Testis (tissue), 3 donors: ENCODE results near the gene RBM41. TPM values are rescaled to one million over a fixed set of nuclear protein-coding genes. Genes with fewer than 3 reads are reported as not detected.
"Not testable (repeated sequence)": the region's sequence is repeated elsewhere in the genome, so short reads cannot be mapped to it uniquely, and the experiment has no call there.

Experiments
- DNase-seq: peaks from one replicate; pipeline ENCODE4 v3.0.0-alpha.2; 2019
- H3K27ac ChIP-seq, 2 donors: fragments of 200-600 bp; sonication (generic); one replicate each; pipeline ENCODE4 v1.5.1; 2019
- H3K27me3 ChIP-seq: fragments of 200-600 bp; sonication (generic); one replicate; pipeline ENCODE4 v1.5.1; 2019
- H3K36me3 ChIP-seq: fragments of 200-600 bp; sonication (generic); one replicate; pipeline ENCODE4 v1.5.1; 2017; ENCODE audit warnings: low read depth; ENCODE audit errors: missing control alignments
- H3K4me1 ChIP-seq: fragments of 200-600 bp; sonication (generic); one replicate; pipeline ENCODE4 v1.5.1; 2019
- H3K4me3 ChIP-seq, 2 donors: fragments of 200-600 bp; sonication (generic); one replicate each; pipeline ENCODE4 v1.5.1; 2017 to 2019
- H3K9me3 ChIP-seq: fragments of 200-600 bp; sonication (generic); one replicate; pipeline ENCODE4 v1.5.1; 2017
- CTCF ChIP-seq, 3 experiments: fragments of 450-650 bp in 2 of 3; fragments of 200-600 bp in 1 of 3; sonication (generic) in 1 of 3; IDR thresholded peaks; one replicate each; pipeline ENCODE4 v1.5.1; 2016 to 2019; ENCODE audit warnings: antibody characterized with exemption in 3 of 3, mild to moderate bottlenecking in 2 of 3, moderate library complexity in 1 of 3
- POLR2A ChIP-seq: fragments of 450-650 bp; IDR thresholded peaks from one replicate; pipeline ENCODE4 v1.6.1; 2017; ENCODE audit warnings: antibody characterized with exemption, mild to moderate bottlenecking, moderate library complexity
- WGBS, 2 donors: methylation state at CpG; one replicate each; pipeline ENCODE4 v1.1.5; 2018; 5-methylcytosine and 5-hydroxymethylcytosine counted together
- intact Hi-C: fragments of 100-400 bp; cut with DNase I; formaldehyde crosslinking; loops from one replicate; pipeline ENCODE4 v1.15.1; 2023; ENCODE audit warnings: low total_unique reads
- polyA plus RNA-seq: library from polyadenylated mRNA; stranded (reverse); fragments of 350-450 nt; fragmentation: Illumina TruSeq; extraction: RNeasy Lipid Tissue Mini Kit (QIAGEN cat#74804); gene quantifications from one replicate; pipeline ENCODE4 v1.2.3, GENCODE V29; 2014; ENCODE audit warnings: low read depth, low replicate concordance; ENCODE audit not compliant: insufficient read depth
- total RNA-seq, 2 donors: library from RNA; depleted of rRNA; stranded (reverse); fragments of >200 nt; gene quantifications; one replicate each; pipeline ENCODE4 v1.2.3, GENCODE V29; 2016

Gene RBM41
- total and polyA plus RNA-seq, 3 donors from 2014 or later = 7.0 to 41.2 (median 24.7) TPM

GRCh38 chrX:107102980-107103379, 15.6 kb downstream of the RBM41 start:
- TF ChIP-seq POLR2A (no peak), CTCF (IDR thresholded peaks at IDR 0.05) (no peak)
- no peak overlapping the region for H3K27ac ChIP-seq
- DNase-seq = no peak
- H3K27me3 ChIP-seq = no peaks in the 10 kb centered on the region
- intact Hi-C loops = no loop called here
- H3K36me3 ChIP-seq = no peaks in the 10 kb centered on the region
- H3K4me3 ChIP-seq = no peak overlapping the region
- no peaks in the 10 kb centered on the region for H3K4me1 ChIP-seq
- 28 to 43% methylated on average over 1 of the region's 1 CpG for WGBS, 2 donors
- no peaks in the 10 kb centered on the region for H3K9me3 ChIP-seq

GRCh38 chrX:107076158-107076557, 42.5 kb downstream of the RBM41 start:
- H3K27ac ChIP-seq = no peak overlapping the region
- H3K36me3 ChIP-seq = no peaks in the 10 kb centered on the region
- DNase-seq = no peak
- TF ChIP-seq POLR2A (no peak), CTCF (IDR thresholded peaks at IDR 0.05) (no peak)
- 89 to 97% methylated on average over 3 to 6 of the region's 6 CpGs for WGBS, 2 donors
- H3K27me3 ChIP-seq = no peaks in the 10 kb centered on the region
- H3K4me1 ChIP-seq = no peaks in the 10 kb centered on the region
- H3K9me3 ChIP-seq = no peaks in the 10 kb centered on the region
- no peak overlapping the region for H3K4me3 ChIP-seq
- intact Hi-C loops = no loop called here

- DNase-seq, H3K4me3 ChIP-seq, H3K27ac ChIP-seq, H3K9me3 ChIP-seq, H3K4me1 ChIP-seq, H3K36me3 ChIP-seq, intact Hi-C loops, H3K27me3 ChIP-seq: not testable (repeated sequence)
- WGBS, 2 donors = 96 to 100% methylated on average over 3 of the region's 3 CpGs
Measured at GRCh38 chrX:107057731-107058130, 60.9 kb downstream of the RBM41 start.

- no peak for DNase-seq
- WGBS, 2 donors = 76 to 82% methylated on average over 3 of the region's 3 CpGs
- H3K36me3 ChIP-seq = no peaks in the 10 kb centered on the region
- H3K27me3 ChIP-seq = no peaks in the 10 kb centered on the region
- H3K4me1 ChIP-seq = no peaks in the 10 kb centered on the region
- no peaks in the 10 kb centered on the region for H3K9me3 ChIP-seq
- no peak overlapping the region for H3K4me3 ChIP-seq
- H3K27ac ChIP-seq = no peak overlapping the region
- intact Hi-C loops = no loop called here
- no peak for TF ChIP-seq POLR2A
- TF ChIP-seq CTCF (IDR thresholded peaks at IDR 0.05) = no peak
Measured at GRCh38 chrX:107054978-107055377, 63.6 kb downstream of the RBM41 start.

GRCh38 chrX:107050195-107050709, 68.4 kb downstream of the RBM41 start:
- Histone ChIP-seq H3K36me3 (no peaks in the 10 kb centered on the region), H3K27me3 (no peaks in the 10 kb centered on the region), H3K9me3 (no peaks in the 10 kb centered on the region), H3K4me3 (no peak overlapping the region), H3K27ac (no peak overlapping the region), H3K4me1 (no peaks in the 10 kb centered on the region)
- TF ChIP-seq CTCF (IDR thresholded peaks at IDR 0.05) (no peak), POLR2A (no peak)
- WGBS, 2 donors = 59 to 67% methylated on average over 4 to 6 of the region's 6 CpGs
- no peak for DNase-seq
- intact Hi-C loops = no loop called here
